ENCODE data around the gene AVPR1B.

The AVPR1B gene

GRCh38 chr1:206114692-206115640 is 2.2 kb downstream of the AVPR1B start:
- peak in 1 of 2 donors; percentile 15 for DNase-seq (ENCODE audit: low read depth in 2 of 2)
- H3K4me3 ChIP-seq (replicated peaks in 1 of 2; ENCODE audit: low read depth in 2 of 2, low read length in 2 of 2) = no peak overlapping the region
- no peak for TF ChIP-seq CTCF (IDR thresholded peaks at IDR 0.05; ENCODE audit: low read depth, low read length)

DNA sequence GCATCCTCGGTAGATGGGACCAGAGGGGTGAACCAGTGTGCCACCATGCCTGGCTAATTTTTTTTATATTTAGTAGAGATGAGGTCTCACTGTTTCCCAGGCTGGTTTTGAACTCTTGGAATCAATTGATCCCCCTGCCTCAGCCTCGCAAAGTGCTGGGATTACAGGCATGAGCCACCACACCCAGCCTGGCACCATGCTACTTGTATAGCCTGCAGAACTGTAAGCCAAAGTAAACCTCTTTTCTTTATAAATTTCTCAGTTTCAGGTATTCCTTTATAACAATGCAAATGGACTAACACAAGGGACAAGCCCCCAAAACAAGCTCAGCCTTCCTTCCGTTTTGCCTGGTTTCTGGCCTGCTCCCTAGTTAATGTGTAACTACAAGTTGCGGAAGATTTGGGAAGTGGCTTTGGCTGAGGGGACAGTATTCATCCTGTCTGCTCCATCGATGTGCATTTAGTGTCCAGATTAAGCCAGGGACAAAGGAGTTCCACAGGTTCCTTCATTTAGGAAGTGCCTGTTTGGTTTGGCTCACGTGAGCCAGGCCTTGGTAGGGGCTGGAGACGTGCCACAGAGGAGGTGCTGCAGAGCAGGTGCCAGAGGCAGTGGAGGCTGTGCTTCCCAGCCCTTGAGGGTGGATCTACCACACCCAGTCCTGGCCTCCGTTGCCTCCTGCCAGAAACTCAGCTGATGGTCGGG is 4.4 kb downstream of the AVPR1B start:
- H3K4me3 ChIP-seq (replicated peaks in 1 of 2; ENCODE audit: low read depth in 2 of 2, low read length in 2 of 2) = no peak overlapping the region

GRCh38 chr1:206111271-206111927 is 5.8 kb downstream of the AVPR1B start:
- no peak for TF ChIP-seq CTCF (IDR thresholded peaks at IDR 0.05; ENCODE audit: low read depth, low read length)
- peak; percentile 10 to 13 for DNase-seq (ENCODE audit: low read depth in 2 of 2)
- H3K4me3 ChIP-seq (replicated peaks in 1 of 2; ENCODE audit: low read depth in 2 of 2, low read length in 2 of 2) = no peak overlapping the region

More for the DNA sequence above, 4.4 kb downstream of the AVPR1B start:
- DNase-seq (ENCODE audit: low read depth in 2 of 2) = no peak
- TF ChIP-seq CTCF (IDR thresholded peaks at IDR 0.05; ENCODE audit: low read depth, low read length) = no peak

DNA sequence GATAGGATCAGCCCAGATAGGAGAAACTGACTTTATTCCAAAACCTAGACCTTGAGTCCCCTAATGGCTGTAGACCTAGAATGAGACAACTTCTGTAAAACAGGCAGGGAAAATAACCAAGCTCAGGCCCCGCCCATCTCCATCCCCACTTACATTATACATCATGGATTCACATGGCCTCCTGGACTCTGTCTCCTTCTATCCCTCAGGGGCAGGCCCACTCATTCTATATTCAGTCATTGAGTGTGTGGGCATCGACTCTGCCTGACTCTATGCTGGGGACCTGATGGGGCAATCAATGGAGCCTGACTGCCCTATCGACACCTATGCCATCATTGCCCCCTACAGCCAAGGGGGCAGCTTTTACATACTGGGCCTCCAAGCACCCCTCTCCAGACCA is 6.4 kb downstream of the AVPR1B start:
- DNase-seq (ENCODE audit: low read depth in 2 of 2) = no peak
- no peak for TF ChIP-seq CTCF (IDR thresholded peaks at IDR 0.05; ENCODE audit: low read depth, low read length)

DNA sequence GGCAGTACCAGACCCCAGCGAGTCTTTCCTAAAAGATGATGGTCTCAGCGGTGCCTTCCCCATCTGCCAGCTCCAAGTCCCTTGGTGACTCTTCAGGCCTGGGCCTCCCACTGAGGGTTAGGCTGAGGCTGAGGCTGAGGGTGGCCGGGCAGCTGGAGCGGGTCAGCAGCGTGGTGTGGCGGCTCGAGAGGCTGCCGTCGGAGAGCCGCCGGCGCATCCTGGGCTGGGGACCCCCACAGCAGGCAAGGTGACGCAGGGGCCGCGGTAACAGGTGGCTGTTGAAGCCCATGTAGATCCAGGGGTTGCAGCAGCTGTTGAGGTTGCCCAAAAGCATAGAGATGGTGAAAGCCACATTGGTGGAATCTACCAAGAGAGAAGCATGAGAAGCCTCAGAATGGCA is 7.0 kb downstream of the AVPR1B start:
- no peak for TF ChIP-seq CTCF (IDR thresholded peaks at IDR 0.05; ENCODE audit: low read depth, low read length)

More for the DNA sequence above, 6.4 kb downstream of the AVPR1B start:
- no peak overlapping the region for H3K4me3 ChIP-seq (replicated peaks in 1 of 2; ENCODE audit: low read depth in 2 of 2, low read length in 2 of 2)

GRCh38 chr1:206109718-206110117 is 7.5 kb downstream of the AVPR1B start:
- no peak overlapping the region for H3K4me3 ChIP-seq (replicated peaks in 1 of 2; ENCODE audit: low read depth in 2 of 2, low read length in 2 of 2)
- no peak for DNase-seq (ENCODE audit: low read depth in 2 of 2)
- TF ChIP-seq CTCF (IDR thresholded peaks at IDR 0.05; ENCODE audit: low read depth, low read length) = no peak

More for the DNA sequence above, 7.0 kb downstream of the AVPR1B start:
- no peak overlapping the region for H3K4me3 ChIP-seq (replicated peaks in 1 of 2; ENCODE audit: low read depth in 2 of 2, low read length in 2 of 2)
- DNase-seq (ENCODE audit: low read depth in 2 of 2) = no peak

All from cardiac fibroblast (primary cell).